MCF 10A (cell line): Measurements from ENCODE around the gene PSMA6. TPM values are rescaled to one million over a fixed set of nuclear protein-coding genes. Genes with fewer than 3 reads are reported as not detected.
"Not testable (repeated sequence)": the region's sequence is repeated elsewhere in the genome, so short reads cannot be mapped to it uniquely, and the experiment has no call there.

ENCODE experiments used
- BruUV-seq: library from RNA; stranded (reverse); fragments of 400-500 nt; replicated peaks from 2 replicates; lab custom pipeline; 2021; lab: Mats Ljungman, UMichigan
- CTCF ChIA-PET: fragments of 300-600 bp; sonication (Branson Sonifier 250); formaldehyde crosslinking; extraction: SDS; loops from one replicate; lab custom pipeline; 2021; ENCODE audit warnings: antibody characterized with exemption, inconsistent platforms; lab: Yijun Ruan, JAX
- POLR2A ChIA-PET: fragments of 300-600, 350-650 bp; sonication (Branson Sonifier 250); formaldehyde crosslinking; extraction: SDS; loops from one replicate; lab custom pipeline; 2020; ENCODE audit warnings: antibody characterized with exemption, inconsistent platforms; lab: Yijun Ruan, JAX
- DNase-seq: peaks from one replicate; pipeline ENCODE4 v3.0.0-alpha.2; 2018; ENCODE audit not compliant: unreplicated experiment
- H3K27ac Mint-ChIP-seq: one replicate; pipeline ENCODE4 v1.8.0; 2022; ENCODE audit warnings: mild to moderate bottlenecking, low read depth, mixed read lengths; ENCODE audit not compliant: unreplicated experiment
- H3K27me3 Mint-ChIP-seq: one replicate; pipeline ENCODE4 v1.8.0; 2022; ENCODE audit warnings: mixed read lengths; ENCODE audit not compliant: insufficient read depth, unreplicated experiment
- H3K36me3 Mint-ChIP-seq: one replicate; pipeline ENCODE4 v1.8.0; 2022; ENCODE audit warnings: mild to moderate bottlenecking, moderate library complexity, mixed read lengths; ENCODE audit not compliant: insufficient read depth, unreplicated experiment
- H3K4me1 Mint-ChIP-seq: one replicate; pipeline ENCODE4 v1.8.0; 2022; ENCODE audit warnings: mixed read lengths; ENCODE audit not compliant: insufficient read depth, unreplicated experiment
- H3K4me3 Mint-ChIP-seq: one replicate; pipeline ENCODE4 v1.8.0; 2022; ENCODE audit warnings: mild to moderate bottlenecking, moderate library complexity, mixed read lengths; ENCODE audit not compliant: unreplicated experiment
- H3K9me3 Mint-ChIP-seq: one replicate; pipeline ENCODE4 v1.8.0; 2022; ENCODE audit warnings: mixed read lengths; ENCODE audit not compliant: unreplicated experiment
- intact Hi-C: fragments of 100-400 bp; cut with micrococcal nuclease; formaldehyde crosslinking; loops from 2 replicates; pipeline ENCODE4 v1.14.1; 2022
- total RNA-seq: library from RNA; stranded (reverse); gene quantifications from 2 replicates; pipeline ENCODE4 v1.2.3, GENCODE V29; 2022
- TF ChIP-seq, protein P1 (sequence below): fragments of 200-600 bp; IDR thresholded peaks from one replicate; pipeline ENCODE4 v1.8.0; 2022; ENCODE audit warnings: antibody characterized with exemption, mild to moderate bottlenecking; ENCODE audit not compliant: unreplicated experiment

Gene PSMA6
- total RNA-seq, 1 experiment from 2014 or later: 260 TPM

DNA sequence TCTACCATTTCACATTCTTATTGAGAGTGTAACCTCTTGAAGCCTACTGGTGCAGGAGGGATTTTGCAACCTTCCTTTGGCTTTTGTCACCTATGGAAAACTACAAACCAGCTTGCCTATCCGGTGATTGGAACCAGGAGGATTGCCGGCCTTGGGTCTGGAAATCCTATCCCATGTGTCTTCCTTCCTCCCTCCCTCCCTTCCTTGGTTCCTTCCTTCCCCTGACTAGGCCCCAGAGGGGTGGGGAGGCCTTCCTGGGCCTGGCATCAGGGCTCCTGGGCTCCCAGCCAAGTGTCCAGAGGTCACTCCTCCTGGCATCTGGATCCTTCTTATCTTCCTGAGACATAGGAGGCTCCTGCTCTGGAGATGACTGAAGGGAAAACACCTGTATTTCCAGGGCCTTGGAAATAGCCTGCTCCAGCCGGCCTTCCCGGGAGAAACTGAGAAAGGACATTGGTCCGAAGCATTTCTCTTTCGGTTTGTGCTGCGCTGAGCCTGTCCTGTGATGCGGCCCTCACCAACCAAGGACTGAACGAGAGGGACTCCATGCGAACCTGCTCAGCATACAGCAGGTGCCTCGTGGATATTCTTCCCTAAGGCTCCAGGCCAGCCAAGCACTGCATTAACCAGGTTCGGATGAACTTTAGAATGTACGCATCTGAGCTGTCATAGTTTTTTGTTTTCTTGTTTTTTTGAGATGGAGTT, 43.4 kb downstream of the PSMA6 start:
- POLR2A ChIA-PET: interaction anchor here (0.5 to 15.3 kb wide), 25 partner anchors 12 to 892 kb away, joined by 3 to 422 read pairs (median 7); partner anchors contain the start of genes NFKBIA, PPP2R3C, PRORP and PSMA6
- Mint-ChIP-seq H3K4me1 (peaks cover 35% of the 10 kb centered on the region), H3K27ac (peak overlapping the region; percentile 74), H3K4me3 (peak overlapping the region; percentile 62), H3K27me3 (no peaks in the 10 kb centered on the region), H3K36me3 (no peaks in the 10 kb centered on the region), H3K9me3 (no peaks in the 10 kb centered on the region)
- peak; percentile 93 for DNase-seq
- BruUV-seq: no TSS peak
- CTCF ChIA-PET: interaction anchor here (0.6 to 5.1 kb wide), 10 partner anchors 9 to 451 kb away, joined by 3 to 41 read pairs (median 3); partner anchors contain the start of gene NFKBIA
- intact Hi-C loops: loop anchor here (1.0 to 2.0 kb wide), 2 partner anchors 43 to 69 kb away; partner anchors contain the start of genes NFKBIA and PSMA6
- TF ChIP-seq, protein P1, sequence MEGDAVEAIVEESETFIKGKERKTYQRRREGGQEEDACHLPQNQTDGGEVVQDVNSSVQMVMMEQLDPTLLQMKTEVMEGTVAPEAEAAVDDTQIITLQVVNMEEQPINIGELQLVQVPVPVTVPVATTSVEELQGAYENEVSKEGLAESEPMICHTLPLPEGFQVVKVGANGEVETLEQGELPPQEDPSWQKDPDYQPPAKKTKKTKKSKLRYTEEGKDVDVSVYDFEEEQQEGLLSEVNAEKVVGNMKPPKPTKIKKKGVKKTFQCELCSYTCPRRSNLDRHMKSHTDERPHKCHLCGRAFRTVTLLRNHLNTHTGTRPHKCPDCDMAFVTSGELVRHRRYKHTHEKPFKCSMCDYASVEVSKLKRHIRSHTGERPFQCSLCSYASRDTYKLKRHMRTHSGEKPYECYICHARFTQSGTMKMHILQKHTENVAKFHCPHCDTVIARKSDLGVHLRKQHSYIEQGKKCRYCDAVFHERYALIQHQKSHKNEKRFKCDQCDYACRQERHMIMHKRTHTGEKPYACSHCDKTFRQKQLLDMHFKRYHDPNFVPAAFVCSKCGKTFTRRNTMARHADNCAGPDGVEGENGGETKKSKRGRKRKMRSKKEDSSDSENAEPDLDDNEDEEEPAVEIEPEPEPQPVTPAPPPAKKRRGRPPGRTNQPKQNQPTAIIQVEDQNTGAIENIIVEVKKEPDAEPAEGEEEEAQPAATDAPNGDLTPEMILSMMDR: no peak

- H3K9me3 Mint-ChIP-seq, H3K36me3 Mint-ChIP-seq, H3K27me3 Mint-ChIP-seq, DNase-seq: not testable (repeated sequence)
- Mint-ChIP-seq H3K4me3 (peak overlapping the region; percentile 62), H3K27ac (peak overlapping the region; percentile 74), H3K4me1 (peaks cover 38% of the 10 kb centered on the region)
- CTCF ChIA-PET: interaction anchor here (0.6 to 5.1 kb wide), 10 partner anchors 10 to 107 kb away, joined by 3 to 41 read pairs (median 4); partner anchors contain the start of gene NFKBIA
- POLR2A ChIA-PET: interaction anchor here (0.5 to 15.3 kb wide), 28 partner anchors 11 to 893 kb away, joined by 3 to 422 read pairs (median 6); partner anchors contain the start of genes NFKBIA, PPP2R3C, PRORP and PSMA6
- TSS peak; percentile 69 for BruUV-seq
- intact Hi-C loops: loop anchor here (1.0 to 2.0 kb wide), 2 partner anchors 43 to 68 kb away; partner anchors contain the start of genes NFKBIA and PSMA6
Measured at GRCh38 chr14:35336171-35336493, 44.0 kb downstream of the PSMA6 start.

DNA sequence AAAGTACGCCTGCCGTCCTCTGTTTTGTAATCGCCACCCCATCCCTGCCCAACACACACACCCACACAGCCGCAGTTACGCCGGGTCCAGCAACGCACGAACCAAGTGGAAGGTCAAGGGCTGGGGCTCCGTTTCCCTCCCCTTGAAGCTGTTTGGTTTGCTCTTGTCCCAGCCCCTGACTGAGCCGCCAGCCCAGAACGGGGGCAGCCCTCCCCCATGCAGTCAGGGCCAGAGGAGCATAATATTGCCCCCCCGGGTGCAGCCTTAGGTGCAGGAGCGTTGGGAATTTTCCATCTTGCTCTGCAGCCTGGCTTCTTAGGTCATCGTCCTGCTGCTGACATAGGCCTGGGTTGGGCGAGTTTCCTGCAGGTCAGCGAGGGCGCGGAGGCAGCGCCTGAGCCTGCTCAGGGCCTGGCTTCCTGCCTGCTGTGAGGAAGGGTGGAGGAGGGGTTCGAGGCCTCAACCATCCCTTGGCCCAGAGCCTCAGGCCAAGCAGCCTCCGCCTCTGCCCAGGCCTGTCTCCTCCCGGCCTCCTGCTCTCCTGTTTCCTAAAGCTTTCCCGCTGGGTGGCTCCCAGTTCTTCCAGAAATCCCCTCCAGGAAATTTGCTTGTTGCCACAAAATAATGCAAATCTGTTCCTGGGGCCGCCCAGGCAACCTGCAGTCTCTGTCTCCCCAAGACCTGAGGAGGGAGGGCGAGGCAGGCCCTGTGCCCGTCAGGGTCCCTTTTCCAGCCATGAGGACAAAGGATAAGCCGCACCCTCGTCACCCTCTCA, 44.5 kb downstream of the PSMA6 start:
- Mint-ChIP-seq H3K9me3 (no peaks in the 10 kb centered on the region), H3K4me3 (peak overlapping the region; percentile 62), H3K27ac (peak overlapping the region; percentile 74), H3K4me1 (peaks cover 43% of the 10 kb centered on the region), H3K36me3 (no peaks in the 10 kb centered on the region), H3K27me3 (no peaks in the 10 kb centered on the region)
- intact Hi-C loops: loop anchor here (1.0 to 2.0 kb wide), 2 partner anchors 44 to 68 kb away; partner anchors contain the start of genes NFKBIA and PSMA6
- no TSS peak for BruUV-seq
- DNase-seq: peak; percentile 98
- TF ChIP-seq, protein P1: no peak
- ChIA-PET POLR2A (interaction anchor here (0.5 to 15.3 kb wide), 30 partner anchors 11 to 894 kb away, joined by 3 to 422 read pairs (median 5); partner anchors contain the start of genes FAM177A1, NFKBIA, PPP2R3C and PRORP), CTCF (interaction anchor here (0.6 to 5.1 kb wide), 18 partner anchors 10 to 352 kb away, joined by 3 to 41 read pairs (median 4); partner anchors contain the start of genes NFKBIA and PSMA6)
